Measurements from ENCODE around the gene GALNT17. TPM values are rescaled to one million over a fixed set of nuclear protein-coding genes. Genes with fewer than 3 reads are reported as not detected.

Gene GALNT17
- total RNA-seq, 6 donors from 2014 or later: 5.3 to 26.2 (median 10.1) TPM

DNA sequence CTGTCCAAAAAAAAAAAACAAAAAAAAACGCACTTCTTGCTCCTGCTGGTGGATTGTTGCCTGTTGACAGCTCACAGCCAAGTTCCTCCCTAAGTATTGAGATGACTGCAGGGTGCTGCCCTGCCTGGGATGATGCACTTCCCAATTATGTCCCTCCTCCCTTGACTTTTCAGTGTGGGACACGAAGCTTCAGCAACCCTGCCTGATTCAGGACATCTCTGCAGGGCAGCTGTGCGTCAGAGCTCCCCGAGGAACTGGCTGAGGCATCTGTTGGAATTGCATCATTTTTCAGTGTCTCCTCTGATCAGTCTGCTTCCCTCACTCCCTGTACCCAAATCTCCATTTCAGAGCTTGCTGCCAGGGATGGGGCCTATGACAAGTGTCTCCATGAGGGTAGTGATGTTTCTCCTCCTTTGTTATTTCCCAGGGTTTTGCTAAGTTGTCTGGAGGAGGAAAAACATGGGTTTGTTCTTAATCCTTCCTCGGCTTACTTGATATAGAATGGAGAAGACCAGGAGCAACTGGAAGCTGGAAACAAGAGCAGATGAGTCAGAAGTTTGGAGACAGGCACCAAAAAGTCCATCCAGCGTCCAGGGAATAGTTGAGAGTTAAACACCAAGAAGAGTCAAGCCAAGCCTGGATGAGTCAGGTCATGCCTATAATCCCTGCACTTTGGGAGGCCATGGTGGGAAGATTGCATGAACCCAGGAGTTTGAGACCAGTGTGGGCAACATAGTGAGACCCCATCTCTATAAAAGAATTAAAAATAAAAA lies 355.1 kb downstream of the GALNT17 start:
- TF ChIP-seq, protein P1, sequence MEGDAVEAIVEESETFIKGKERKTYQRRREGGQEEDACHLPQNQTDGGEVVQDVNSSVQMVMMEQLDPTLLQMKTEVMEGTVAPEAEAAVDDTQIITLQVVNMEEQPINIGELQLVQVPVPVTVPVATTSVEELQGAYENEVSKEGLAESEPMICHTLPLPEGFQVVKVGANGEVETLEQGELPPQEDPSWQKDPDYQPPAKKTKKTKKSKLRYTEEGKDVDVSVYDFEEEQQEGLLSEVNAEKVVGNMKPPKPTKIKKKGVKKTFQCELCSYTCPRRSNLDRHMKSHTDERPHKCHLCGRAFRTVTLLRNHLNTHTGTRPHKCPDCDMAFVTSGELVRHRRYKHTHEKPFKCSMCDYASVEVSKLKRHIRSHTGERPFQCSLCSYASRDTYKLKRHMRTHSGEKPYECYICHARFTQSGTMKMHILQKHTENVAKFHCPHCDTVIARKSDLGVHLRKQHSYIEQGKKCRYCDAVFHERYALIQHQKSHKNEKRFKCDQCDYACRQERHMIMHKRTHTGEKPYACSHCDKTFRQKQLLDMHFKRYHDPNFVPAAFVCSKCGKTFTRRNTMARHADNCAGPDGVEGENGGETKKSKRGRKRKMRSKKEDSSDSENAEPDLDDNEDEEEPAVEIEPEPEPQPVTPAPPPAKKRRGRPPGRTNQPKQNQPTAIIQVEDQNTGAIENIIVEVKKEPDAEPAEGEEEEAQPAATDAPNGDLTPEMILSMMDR (IDR thresholded peaks at IDR 0.05): no peak
- no peak for TF ChIP-seq EP300 (IDR thresholded peaks at IDR 0.05)
- no peak for TF ChIP-seq POLR2A (IDR thresholded peaks at IDR 0.05)
- no peak for TF ChIP-seq POLR2AphosphoS5 (IDR thresholded peaks at IDR 0.05)
- H3K9me3 ChIP-seq: no peaks in the 10 kb centered on the region
- ATAC-seq (ENCODE audit: low FRiP score in 2 of 2) (peak; percentile 4 to 90), DNase-seq (no peak)
- H3K4me1 ChIP-seq: peaks cover 0 to 5% (median 2%) of the 10 kb centered on the region in 4 donors
- H3K36me3 ChIP-seq: no peaks in the 10 kb centered on the region
- 71 to 73% methylated on average over 5 to 6 of the region's 6 CpGs for WGBS, 2 donors
- H3K4me3 ChIP-seq: no peak overlapping the region
- H3K27me3 ChIP-seq: no peaks in the 10 kb centered on the region
- H3K27ac ChIP-seq: no peak overlapping the region

GRCh38 chr7:71488308-71488707 lies 356.4 kb downstream of the GALNT17 start:
- Histone ChIP-seq H3K4me3 (no peak overlapping the region), H3K27me3 (no peaks in the 10 kb centered on the region), H3K36me3 (no peaks in the 10 kb centered on the region), H3K9me3 (no peaks in the 10 kb centered on the region), H3K4me1 (peaks cover 0 to 3% (median 0%) of the 10 kb centered on the region in 4 donors), H3K27ac (no peak overlapping the region)
- TF ChIP-seq, protein P1 (IDR thresholded peaks at IDR 0.05): no peak
- TF ChIP-seq POLR2AphosphoS5 (IDR thresholded peaks at IDR 0.05) (no peak), EP300 (IDR thresholded peaks at IDR 0.05) (no peak), POLR2A (IDR thresholded peaks at IDR 0.05) (no peak)
- no peak for ATAC-seq (ENCODE audit: low FRiP score in 2 of 2)
- DNase-seq: no peak
- WGBS, 2 donors: 56 to 69% methylated on average over 2 of the region's 2 CpGs

- H3K9me3 ChIP-seq: no peaks in the 10 kb centered on the region
- H3K27me3 ChIP-seq: no peaks in the 10 kb centered on the region
- no peak overlapping the region for H3K27ac ChIP-seq
- WGBS, 2 donors: 65 to 68% methylated on average over 6 of the region's 6 CpGs
- H3K36me3 ChIP-seq: no peaks in the 10 kb centered on the region
- no peak for DNase-seq
- ATAC-seq (ENCODE audit: low FRiP score in 2 of 2): no peak
- TF ChIP-seq, protein P1 (IDR thresholded peaks at IDR 0.05): no peak
- no peak for TF ChIP-seq POLR2AphosphoS5 (IDR thresholded peaks at IDR 0.05)
- no peak for TF ChIP-seq EP300 (IDR thresholded peaks at IDR 0.05)
- no peak for TF ChIP-seq POLR2A (IDR thresholded peaks at IDR 0.05)
- H3K4me3 ChIP-seq: no peak overlapping the region
- peaks cover 0 to 3% (median 0%) of the 10 kb centered on the region in 4 donors for H3K4me1 ChIP-seq
Observed at GRCh38 chr7:71491336-71491735, 359.4 kb downstream of the GALNT17 start.

DNA sequence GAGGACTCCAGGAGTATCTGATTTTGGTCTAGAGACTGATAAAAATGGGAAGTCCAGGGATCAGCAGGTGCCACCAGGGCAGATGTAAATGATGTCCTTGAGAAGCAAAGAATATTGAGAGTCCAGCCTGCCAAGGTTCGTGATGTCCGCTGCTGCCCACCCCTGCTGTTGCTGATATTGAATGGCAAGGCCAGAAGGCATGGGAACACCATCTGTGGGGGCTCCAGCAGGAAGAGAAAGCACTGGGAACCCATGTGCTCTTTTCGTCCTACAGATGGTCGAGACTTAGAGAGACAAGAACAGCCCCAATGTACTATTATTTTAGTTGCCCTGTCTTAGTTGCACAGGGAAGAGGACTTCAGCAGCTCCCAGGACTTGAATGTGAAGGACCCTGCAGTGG lies 363.9 kb downstream of the GALNT17 start:
- DNase-seq: no peak
- WGBS, 2 donors: 82 to 86% methylated on average over 4 of the region's 4 CpGs
- TF ChIP-seq, protein P1 (IDR thresholded peaks at IDR 0.05): no peak
- TF ChIP-seq EP300 (IDR thresholded peaks at IDR 0.05) (no peak), POLR2AphosphoS5 (IDR thresholded peaks at IDR 0.05) (no peak), POLR2A (IDR thresholded peaks at IDR 0.05) (no peak)
- H3K4me3 ChIP-seq: no peak overlapping the region
- no peaks in the 10 kb centered on the region for H3K27me3 ChIP-seq
- H3K27ac ChIP-seq: no peak overlapping the region
- peaks cover 0 to 3% (median 0%) of the 10 kb centered on the region in 4 donors for H3K4me1 ChIP-seq
- no peaks in the 10 kb centered on the region for H3K36me3 ChIP-seq
- H3K9me3 ChIP-seq: no peaks in the 10 kb centered on the region
- no peak for ATAC-seq (ENCODE audit: low FRiP score in 2 of 2)

Data from upper lobe of left lung (tissue), 6 donors.